ENCODE measurements around the gene SLAMF9. TPM values are rescaled to one million over a fixed set of nuclear protein-coding genes. Genes with fewer than 3 reads are reported as not detected.

SLAMF9 gene
- total RNA-seq, 1 experiment from 2014 or later, result not detected

GRCh38 chr1:159932296-159933285, 21.4 kb downstream of the SLAMF9 start:
- Mint-ChIP-seq H3K4me3 (no peak overlapping the region), H3K36me3 (peaks cover 26% of the 10 kb centered on the region), H3K9me3 (no peaks in the 10 kb centered on the region), H3K27ac (no peak overlapping the region), H3K4me1 (peaks cover 23% of the 10 kb centered on the region), H3K27me3 (ENCODE audit: low read depth) (no peaks in the 10 kb centered on the region)
- TF ChIP-seq HMGXB4 (CRISPR knock-in tag; IDR thresholded peaks at IDR 0.05), result no peak
- ATAC-seq (no peak), DNase-seq (ENCODE audit: low spot score) (no peak)
- CTCF ChIA-PET, result interaction anchor here (0.8 to 10.6 kb wide), 3 partner anchors 14 to 74 kb away, joined by 3 to 202 read pairs (median 4); no protein-coding TSS in a partner anchor
- POLR2A ChIA-PET, result no interaction called here

GRCh38 chr1:159931795-159932173, 22.3 kb downstream of the SLAMF9 start:
- Mint-ChIP-seq H3K27ac (peak overlapping the region; percentile 57; the same call in 1 of the 2 replicates), H3K4me3 (no peak overlapping the region), H3K27me3 (ENCODE audit: low read depth) (no peaks in the 10 kb centered on the region), H3K36me3 (peaks cover 33% of the 10 kb centered on the region), H3K4me1 (peaks cover 15% of the 10 kb centered on the region), H3K9me3 (no peaks in the 10 kb centered on the region)
- DNase-seq (ENCODE audit: low spot score) (no peak), ATAC-seq (no peak)
- ChIA-PET CTCF (interaction anchor here (10.6 kb wide), 1 partner anchor 75 kb away, joined by 202 read pairs; no protein-coding TSS in a partner anchor), POLR2A (no interaction called here)
- no peak for TF ChIP-seq TEAD1 (CRISPR knock-in tag; IDR thresholded peaks at IDR 0.05)
- no peak for TF ChIP-seq ZNF423 (CRISPR knock-in tag; IDR thresholded peaks at IDR 0.05)
- TF ChIP-seq ZNF512 (CRISPR knock-in tag; IDR thresholded peaks at IDR 0.05; ENCODE audit: borderline replicate concordance), result no peak
- TF ChIP-seq OVOL2 (CRISPR knock-in tag; IDR thresholded peaks at IDR 0.05; ENCODE audit: borderline replicate concordance), result no peak
- no peak for TF ChIP-seq NFE2L1 (CRISPR knock-in tag; IDR thresholded peaks at IDR 0.05)
- TF ChIP-seq JUN (CRISPR knock-in tag; IDR thresholded peaks at IDR 0.05), result no peak
- TF ChIP-seq ZNF396 (CRISPR knock-in tag; IDR thresholded peaks at IDR 0.05; ENCODE audit: borderline replicate concordance), result no peak
- no peak for TF ChIP-seq NR3C1 (CRISPR knock-in tag; conservative IDR thresholded peaks at IDR 0.05; ENCODE audit: low read depth)
- TF ChIP-seq KAT7 (CRISPR knock-in tag; IDR thresholded peaks at IDR 0.05; ENCODE audit: borderline replicate concordance), result no peak
- TF ChIP-seq GTF2I (CRISPR knock-in tag; conservative IDR thresholded peaks at IDR 0.05), result no peak
- TF ChIP-seq NR2C2 (CRISPR knock-in tag; IDR thresholded peaks at IDR 0.05), result no peak
- TF ChIP-seq E2F5 (CRISPR knock-in tag; IDR thresholded peaks at IDR 0.05), result no peak
- no peak for TF ChIP-seq ERG (CRISPR knock-in tag; IDR thresholded peaks at IDR 0.05)
- TF ChIP-seq SOX15 (CRISPR knock-in tag; IDR thresholded peaks at IDR 0.05), result no peak
- no peak for TF ChIP-seq CDX4 (CRISPR knock-in tag; IDR thresholded peaks at IDR 0.05; ENCODE audit: borderline replicate concordance)
- no peak for TF ChIP-seq CREB1 (CRISPR knock-in tag; IDR thresholded peaks at IDR 0.05)
- no peak for TF ChIP-seq CBFB (CRISPR knock-in tag; IDR thresholded peaks at IDR 0.05; ENCODE audit: low read depth)
